Gastroesophageal sphincter (tissue), 3 donors: Measurements from ENCODE around the gene COL28A1.

ENCODE experiments used
- CTCF ChIP-seq, 4 experiments: fragments of 200-600 bp in 2 of 4; fragments of 450-650 bp in 2 of 4; sonication (generic) in 1 of 4; IDR thresholded peaks; one replicate each; pipeline ENCODE4 v1.5.1; 2017 to 2019; ENCODE audit warnings: antibody characterized with exemption in 4 of 4, mild to moderate bottlenecking in 2 of 4, moderate library complexity in 2 of 4
- EP300 ChIP-seq: sonication (generic); formaldehyde crosslinking; IDR thresholded peaks from one replicate; pipeline ENCODE4 v1.6.1; 2017; ENCODE audit warnings: antibody characterized with exemption, mild to moderate bottlenecking
- POLR2A ChIP-seq, 2 donors: fragments of 450-650 bp; IDR thresholded peaks; one replicate each; pipeline ENCODE4 v1.6.1; 2017; ENCODE audit warnings: antibody characterized with exemption in 2 of 2, mild to moderate bottlenecking in 2 of 2, moderate library complexity in 1 of 2
- POLR2AphosphoS5 ChIP-seq: sonication (generic); formaldehyde crosslinking; IDR thresholded peaks from one replicate; pipeline ENCODE4 v1.6.1; 2017; ENCODE audit warnings: antibody characterized with exemption

GRCh38 chr7:7563813-7564212, 28.1 kb upstream of the COL28A1 start:
- TF ChIP-seq POLR2AphosphoS5 (no peak), EP300 (no peak), CTCF (IDR thresholded peaks at IDR 0.05) (no peak), POLR2A (IDR thresholded peaks at IDR 0.05) (no peak)
